ENCODE results near the gene ARSG. TPM values are rescaled to one million over a fixed set of nuclear protein-coding genes. Genes with fewer than 3 reads are reported as not detected.

ARSG gene
- total and polyA plus RNA-seq, 10 of the 15 experiments (the other 5 are each of a cell fraction or from before 2014, with no cell fraction given) = 2.9 to 13.5 (median 7.6) TPM

DNA sequence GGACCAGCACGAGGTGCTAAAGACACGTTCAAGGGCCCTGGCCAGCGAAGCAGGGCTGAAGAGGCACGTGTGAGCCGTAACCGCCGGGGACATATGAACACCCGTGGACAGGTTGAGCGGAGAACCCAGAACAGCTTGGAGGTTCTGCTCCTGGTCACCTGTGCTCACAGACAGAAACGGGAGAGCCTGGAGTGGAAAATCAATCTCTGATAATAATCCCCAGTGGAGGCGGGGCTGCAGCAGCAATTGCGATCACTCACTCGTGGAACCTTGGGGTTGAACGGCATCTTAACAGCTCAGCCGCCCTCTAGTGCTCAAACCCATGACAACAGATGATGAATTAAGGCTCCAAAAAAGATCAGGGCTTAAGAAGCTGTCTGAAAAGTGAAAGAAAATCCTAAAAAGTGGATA, 140.4 kb downstream of the ARSG start:
- intact Hi-C loops (cut with micrococcal nuclease; ENCODE audit: unreplicated experiment) (no loop called here), in situ Hi-C loops (cut with MboI) (loop anchor here (10.0 kb wide), 1 partner anchor 167 kb away; no protein-coding TSS in a partner anchor)
- DNase-seq (ENCODE audit: low read depth, low spot score) (no peak), ATAC-seq (peak; percentile 29; the same call in 1 of the 3 replicates), FAIRE-seq (no peak)
- no peaks in the 10 kb centered on the region for H3K9me3 ChIP-seq (replicated peaks; ENCODE audit: control insufficient read depth, insufficient read depth, low read length)
- BruUV-seq (replicated peaks) = no TSS peak
- H3K27ac ChIP-seq (ENCODE audit: control insufficient read depth, insufficient read depth) = no peak overlapping the region
- ChIA-PET CTCF (interaction anchor here (0.6 to 2.6 kb wide), 14 partner anchors 13 to 259 kb away, joined by 3 to 26 read pairs (median 4); partner anchors contain the start of gene ARSG), RAD21 (ENCODE audit: unreplicated experiment) (interaction anchor here (0.8 to 2.3 kb wide), 6 partner anchors 17 to 184 kb away, joined by 3 to 11 read pairs (median 4); partner anchors contain the start of genes AMZ2 and WIPI1), SMC1A (ENCODE audit: uncharacterized antibody, unreplicated experiment) (interaction anchor here (0.7 to 16.5 kb wide), 7 partner anchors 9 to 167 kb away, joined by 3 to 288 read pairs (median 6); partner anchors contain the start of gene WIPI1), POLR2A (no interaction called here)
- no peaks in the 10 kb centered on the region for H3K79me2 ChIP-seq (ENCODE audit: control insufficient read depth, insufficient read depth, low read length)
- H3K9ac ChIP-seq (ENCODE audit: control insufficient read depth, insufficient read depth, low read length) = no peak overlapping the region
- no peaks in the 10 kb centered on the region for H4K20me1 ChIP-seq (ENCODE audit: control insufficient read depth, insufficient read depth)
- no peak overlapping the region for H3K4me2 ChIP-seq (ENCODE audit: control insufficient read depth, insufficient read depth)
- WGBS (ENCODE audit: insufficient coverage, insufficient replicate concordance, low lambda C conversion rate, missing lambda C conversion rate) = 46% methylated on average over 15 of the region's 15 CpGs
- no peaks in the 10 kb centered on the region for H3K27me3 ChIP-seq (replicated peaks in 1 of 2; ENCODE audit: control insufficient read depth in 2 of 2, insufficient read depth in 2 of 2, low read length in 1 of 2)
- H3K4me3 ChIP-seq = no peak overlapping the region
- peaks cover 5 to 12% of the 10 kb centered on the region in 2 experiments; a peak in 3 of 4 replicates for H3K36me3 ChIP-seq (ENCODE audit: control insufficient read depth in 2 of 2, insufficient read depth in 2 of 2, low read length in 1 of 2)
- H3K4me1 ChIP-seq (ENCODE audit: control insufficient read depth, insufficient read depth, low read length) = peaks cover 7% of the 10 kb centered on the region
- H2AFZ ChIP-seq (ENCODE audit: control insufficient read depth, low read depth, low read length) = no peak overlapping the region
- TF ChIP-seq STAT1 (conservative IDR thresholded peaks at IDR 0.05) (no peak), SMC3 (IDR thresholded peaks at IDR 0.05; ENCODE audit: borderline replicate concordance, low read length) (peak; percentile 33; the same call in 1 of the 2 replicates), NR2F1 (conservative IDR thresholded peaks at IDR 0.05) (no peak), HCFC1 (IDR thresholded peaks at IDR 0.05; ENCODE audit: low read length) (no peak), JUNB (IDR thresholded peaks at IDR 0.05) (no peak), BCL11A (IDR thresholded peaks at IDR 0.05; ENCODE audit: low read depth, low read length) (no peak), SMAD1 (IDR thresholded peaks at IDR 0.05; ENCODE audit: low read depth, partially characterized antibody) (no peak), LARP7 (IDR thresholded peaks at IDR 0.05) (no peak), RUNX3 (IDR thresholded peaks at IDR 0.05; ENCODE audit: low read length) (no peak), TBL1XR1 (IDR thresholded peaks at IDR 0.05; ENCODE audit: low read depth, low read length) (no peak), POLR2AphosphoS2 (IDR thresholded peaks at IDR 0.05; ENCODE audit: low read depth, low read length) (no peak), RAD21 (IDR thresholded peaks at IDR 0.05; ENCODE audit: insufficient read depth, low read depth, low read length) (peak; percentile 34), HDGF (IDR thresholded peaks at IDR 0.05) (no peak), IRF4 (IDR thresholded peaks at IDR 0.05; ENCODE audit: low read depth, low read length) (no peak), GATAD2B (conservative IDR thresholded peaks at IDR 0.05; ENCODE audit: low read depth) (no peak), FOS (IDR thresholded peaks at IDR 0.05; ENCODE audit: borderline replicate concordance, extremely low read depth, insufficient read length) (no peak)
- TF ChIP-seq, protein P1, sequence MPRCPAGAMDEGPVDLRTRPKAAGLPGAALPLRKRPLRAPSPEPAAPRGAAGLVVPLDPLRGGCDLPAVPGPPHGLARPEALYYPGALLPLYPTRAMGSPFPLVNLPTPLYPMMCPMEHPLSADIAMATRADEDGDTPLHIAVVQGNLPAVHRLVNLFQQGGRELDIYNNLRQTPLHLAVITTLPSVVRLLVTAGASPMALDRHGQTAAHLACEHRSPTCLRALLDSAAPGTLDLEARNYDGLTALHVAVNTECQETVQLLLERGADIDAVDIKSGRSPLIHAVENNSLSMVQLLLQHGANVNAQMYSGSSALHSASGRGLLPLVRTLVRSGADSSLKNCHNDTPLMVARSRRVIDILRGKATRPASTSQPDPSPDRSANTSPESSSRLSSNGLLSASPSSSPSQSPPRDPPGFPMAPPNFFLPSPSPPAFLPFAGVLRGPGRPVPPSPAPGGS (IDR thresholded peaks at IDR 0.05; ENCODE audit: borderline replicate concordance, insufficient read depth, low read depth, low read length, poor library complexity, severe bottlenecking) = no peak
- TF ChIP-seq, protein P2, sequence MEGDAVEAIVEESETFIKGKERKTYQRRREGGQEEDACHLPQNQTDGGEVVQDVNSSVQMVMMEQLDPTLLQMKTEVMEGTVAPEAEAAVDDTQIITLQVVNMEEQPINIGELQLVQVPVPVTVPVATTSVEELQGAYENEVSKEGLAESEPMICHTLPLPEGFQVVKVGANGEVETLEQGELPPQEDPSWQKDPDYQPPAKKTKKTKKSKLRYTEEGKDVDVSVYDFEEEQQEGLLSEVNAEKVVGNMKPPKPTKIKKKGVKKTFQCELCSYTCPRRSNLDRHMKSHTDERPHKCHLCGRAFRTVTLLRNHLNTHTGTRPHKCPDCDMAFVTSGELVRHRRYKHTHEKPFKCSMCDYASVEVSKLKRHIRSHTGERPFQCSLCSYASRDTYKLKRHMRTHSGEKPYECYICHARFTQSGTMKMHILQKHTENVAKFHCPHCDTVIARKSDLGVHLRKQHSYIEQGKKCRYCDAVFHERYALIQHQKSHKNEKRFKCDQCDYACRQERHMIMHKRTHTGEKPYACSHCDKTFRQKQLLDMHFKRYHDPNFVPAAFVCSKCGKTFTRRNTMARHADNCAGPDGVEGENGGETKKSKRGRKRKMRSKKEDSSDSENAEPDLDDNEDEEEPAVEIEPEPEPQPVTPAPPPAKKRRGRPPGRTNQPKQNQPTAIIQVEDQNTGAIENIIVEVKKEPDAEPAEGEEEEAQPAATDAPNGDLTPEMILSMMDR (IDR thresholded peaks at IDR 0.05 in 2 of 3, conservative IDR thresholded peaks at IDR 0.05 in 1 of 3; ENCODE audit: control insufficient read depth in 2 of 3, extremely low read depth in 1 of 3, insufficient read depth in 1 of 3, low read depth in 3 of 3, low read length in 3 of 3) = peak; percentile 18 to 43 (median 32); a peak in 5 of 6 replicates
- TF ChIP-seq, protein P3, sequence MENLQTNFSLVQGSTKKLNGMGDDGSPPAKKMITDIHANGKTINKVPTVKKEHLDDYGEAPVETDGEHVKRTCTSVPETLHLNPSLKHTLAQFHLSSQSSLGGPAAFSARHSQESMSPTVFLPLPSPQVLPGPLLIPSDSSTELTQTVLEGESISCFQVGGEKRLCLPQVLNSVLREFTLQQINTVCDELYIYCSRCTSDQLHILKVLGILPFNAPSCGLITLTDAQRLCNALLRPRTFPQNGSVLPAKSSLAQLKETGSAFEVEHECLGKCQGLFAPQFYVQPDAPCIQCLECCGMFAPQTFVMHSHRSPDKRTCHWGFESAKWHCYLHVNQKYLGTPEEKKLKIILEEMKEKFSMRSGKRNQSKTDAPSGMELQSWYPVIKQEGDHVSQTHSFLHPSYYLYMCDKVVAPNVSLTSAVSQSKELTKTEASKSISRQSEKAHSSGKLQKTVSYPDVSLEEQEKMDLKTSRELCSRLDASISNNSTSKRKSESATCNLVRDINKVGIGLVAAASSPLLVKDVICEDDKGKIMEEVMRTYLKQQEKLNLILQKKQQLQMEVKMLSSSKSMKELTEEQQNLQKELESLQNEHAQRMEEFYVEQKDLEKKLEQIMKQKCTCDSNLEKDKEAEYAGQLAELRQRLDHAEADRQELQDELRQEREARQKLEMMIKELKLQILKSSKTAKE (IDR thresholded peaks at IDR 0.05; ENCODE audit: low read depth, poor library complexity, severe bottlenecking) = no peak
